K562 (cell line): Measurements from ENCODE around the gene NF1. TPM values are rescaled to one million over a fixed set of nuclear protein-coding genes. Genes with fewer than 3 reads are reported as not detected.
"Not testable (repeated sequence)": the region's sequence is repeated elsewhere in the genome, so short reads cannot be mapped to it uniquely, and the experiment has no call there.

Source experiments
- ATAC-seq: fragments of 200-7000 bp; cut with Tn5 transposase; 3 replicates; pipeline ENCODE4 v1.9.1; 2020; ENCODE audit warnings: moderate library complexity
- BruUV-seq: library from RNA; stranded (reverse); fragments of 400-500 nt; replicated peaks from 2 replicates; lab custom pipeline; 2021; lab: Mats Ljungman, UMichigan
- CTCF ChIA-PET: fragments of 300-600 bp; formaldehyde crosslinking; extraction: SDS; loops from one replicate; lab custom pipeline; 2021; ENCODE audit warnings: low intra/inter-chr PET ratio; lab: Yijun Ruan, JAX
- POLR2A ChIA-PET: fragments of 300-600, 350-650 bp; sonication (Branson Sonifier 250); formaldehyde crosslinking; extraction: SDS; loops from one replicate; lab custom pipeline; 2021; ENCODE audit warnings: antibody characterized with exemption, inconsistent platforms; lab: Yijun Ruan, JAX
- DNase-seq, 4 experiments: peaks; one replicate each; pipeline versions ENCODE4 v3.0.0 to v3.0.0-alpha.2; 2011 to 2018; ENCODE audit warnings: low spot score in 3 of 4, mixed read lengths in 3 of 4; ENCODE audit errors: extremely low read depth in 1 of 4
- FAIRE-seq: peaks from 2 replicates; lab custom pipeline; 2011; peaks lifted over from hg19 to GRCh38; lab: Jason Lieb, UNC
- H2AFZ ChIP-seq: 2 replicates; pipeline ENCODE4 v1.6.0; 2011; ENCODE audit warnings: low read depth, low read length, control low read depth, inconsistent platforms
- H3K27ac ChIP-seq: fragments of 200-600 bp; 3 replicates; pipeline ENCODE4 v1.8.0; 2011; ENCODE audit warnings: low read depth, mild to moderate bottlenecking, control low read depth, inconsistent platforms, low read length, moderate library complexity, mixed read lengths; ENCODE audit errors: extremely low read depth
- H3K27me3 ChIP-seq, 2 experiments: fragments of 300-600 bp in 1 of 2; 2 replicates in 1 of 2; 3 replicates in 1 of 2; pipeline versions ENCODE4 v1.6.0 to v1.8.0; 2011; ENCODE audit warnings: inconsistent platforms in 2 of 2, low read length in 2 of 2, mild to moderate bottlenecking in 1 of 2, mixed read lengths in 1 of 2, moderate library complexity in 1 of 2; ENCODE audit not compliant: control insufficient read depth in 2 of 2, insufficient read depth in 2 of 2
- H3K36me3 ChIP-seq: fragments of 300-600 bp; 3 replicates; pipeline ENCODE4 v1.8.0; 2011; ENCODE audit warnings: mild to moderate bottlenecking, low read length, inconsistent platforms; ENCODE audit not compliant: control insufficient read depth, insufficient read depth
- H3K4me1 ChIP-seq, 2 experiments: fragments of 200-600 bp in 1 of 2; replicated peaks in 1 of 2; 2 replicates in 1 of 2; 3 replicates in 1 of 2; pipeline versions ENCODE4 v1.5.1 to v1.8.0; 2011; ENCODE audit warnings: inconsistent platforms in 2 of 2, low read length in 2 of 2, mild to moderate bottlenecking in 1 of 2, mixed read lengths in 1 of 2, moderate library complexity in 1 of 2; ENCODE audit not compliant: control insufficient read depth in 2 of 2, insufficient read depth in 2 of 2
- H3K4me2 ChIP-seq: 2 replicates; pipeline ENCODE4 v1.6.1; 2011; ENCODE audit warnings: low read length, control low read depth, inconsistent platforms, mixed read lengths; ENCODE audit not compliant: insufficient read depth
- H3K4me3 ChIP-seq: fragments of 200-600 bp; sonication (generic), shearing (Covaris generic); 2 replicates; pipeline ENCODE4 v1.5.1; 2016; ENCODE audit warnings: control low read depth, inconsistent platforms
- H3K79me2 ChIP-seq: fragments of 200-600 bp; 3 replicates; pipeline ENCODE4 v1.8.0; 2011; ENCODE audit warnings: low read length, inconsistent platforms; ENCODE audit not compliant: control insufficient read depth, insufficient read depth
- H3K9ac ChIP-seq, 2 experiments: 2 replicates each; pipeline versions ENCODE4 v1.6.0 to v1.6.1; 2011; ENCODE audit warnings: low read depth in 2 of 2, low read length in 2 of 2, control low read depth in 1 of 2, inconsistent platforms in 1 of 2, mild to moderate bottlenecking in 1 of 2, mixed read lengths in 1 of 2; ENCODE audit not compliant: insufficient read depth in 1 of 2
- H3K9me1 ChIP-seq: one replicate; pipeline ENCODE4 v1.6.0; 2011; ENCODE audit warnings: inconsistent platforms, mild to moderate bottlenecking, low read length, moderate library complexity; ENCODE audit not compliant: control insufficient read depth, insufficient read depth
- H3K9me3 ChIP-seq: replicated peaks from 2 replicates; pipeline ENCODE4 v1.5.1; 2011; ENCODE audit warnings: low read depth, low read length, inconsistent platforms; ENCODE audit not compliant: control insufficient read depth, insufficient read depth
- H4K20me1 ChIP-seq: replicated peaks from 2 replicates; pipeline ENCODE4 v1.6.1; 2011; ENCODE audit warnings: low read length, inconsistent platforms, mixed read lengths; ENCODE audit not compliant: control insufficient read depth, insufficient read depth
- CGGBP1 ChIP-seq: fragments of 250-450 bp; sonication (Bioruptor Pico); IDR thresholded peaks from 2 replicates; pipeline ENCODE4 v1.9.0; 2021; ENCODE audit warnings: mild to moderate bottlenecking
- ETS2 ChIP-seq: IDR thresholded peaks from 2 replicates; pipeline ENCODE4 v1.6.1; 2016; ENCODE audit warnings: borderline replicate concordance, missing genetic modification characterization, mild to moderate bottlenecking, moderate library complexity, missing compliant biosample characterization; ENCODE audit not compliant: poor library complexity, severe bottlenecking
- HLTF ChIP-seq: fragments of 450-650 bp; IDR thresholded peaks from 2 replicates; pipeline ENCODE4 v1.6.1; 2016
- RAD21 ChIP-seq, 2 experiments: fragments of 250-450 bp in 1 of 2; fragments of 450-650 bp in 1 of 2; sonication (Bioruptor Pico) in 1 of 2; formaldehyde crosslinking in 1 of 2; IDR thresholded peaks in 1 of 2; conservative IDR thresholded peaks in 1 of 2; 2 replicates each; pipeline versions ENCODE4 v1.4.0 to v1.8.0; 2020 to 2022; ENCODE audit warnings: mild to moderate bottlenecking in 2 of 2, moderate library complexity in 1 of 2
- RERE ChIP-seq: sonication (generic); formaldehyde crosslinking; IDR thresholded peaks from 2 replicates; pipeline ENCODE4 v1.8.0; 2023; ENCODE audit warnings: missing genetic modification reagents, mild to moderate bottlenecking, borderline replicate concordance
- ZNF3 ChIP-seq: fragments of 250-450 bp; sonication (Bioruptor Pico); IDR thresholded peaks from 2 replicates; pipeline ENCODE4 v1.5.0; 2021; ENCODE audit warnings: mild to moderate bottlenecking, moderate library complexity
- ZNF695 ChIP-seq: fragments of 450-650 bp; formaldehyde crosslinking; IDR thresholded peaks from 2 replicates; pipeline ENCODE4 v1.4.0; 2020; ENCODE audit warnings: mild to moderate bottlenecking, moderate library complexity
- WGBS: fragments of 100-300 bp; shearing (Covaris generic); methylation state at CpG from one replicate; pipeline ENCODE4 v1.1.6; 2016; ENCODE audit warnings: low coverage, mixed read lengths; ENCODE audit not compliant: insufficient coverage; ENCODE audit errors: missing lambda C conversion rate; 5-methylcytosine and 5-hydroxymethylcytosine counted together
- in situ Hi-C: fragments of 300-500 bp; cut with MboI; formaldehyde crosslinking; loops from 4 replicates; pipeline ENCODE4 v1.15.0; 2018; ENCODE audit warnings: inconsistent platforms, mixed read lengths
- intact Hi-C: fragments of 100-400 bp; cut with micrococcal nuclease; formaldehyde crosslinking; loops from 2 replicates; pipeline ENCODE4 v1.14.2; 2022
- polyA plus RNA-seq, 8 experiments: library from polyadenylated mRNA; depleted of rRNA in 4 of 8; stranded (reverse) in 5 of 8; unstranded in 3 of 8; fragments of >200 nt; fragmentation: Nextera tagmentation in 2 of 8; fragmentation: Illumina TruSeq in 1 of 8; extraction: Ambion mirVana in 2 of 8; extraction: Trizol in 1 of 8; gene quantifications; 2 replicates each; pipeline versions ENCODE4 v1.2.1 to v1.2.3, GENCODE V29; 2011 to 2014; ENCODE audit warnings: inconsistent platforms in 1 of 8, missing spikeins in 1 of 8
- total RNA-seq, 7 experiments: library from RNA; depleted of rRNA in 6 of 7; stranded (reverse); fragments of >200 nt in 6 of 7; fragmentation: Illumina TruSeq in 2 of 7; extraction: Trizol in 2 of 7; gene quantifications; 2 replicates each; pipeline versions ENCODE4 v1.2.1 to v1.2.3, GENCODE V29; 2011 to 2021; ENCODE audit warnings: low replicate concordance in 1 of 7

Gene NF1
- total and polyA plus RNA-seq, 9 of the 15 experiments (the other 6 are each of a cell fraction or from before 2014, with no cell fraction given) = 3.4 to 41.9 (median 24.3) TPM

- TF ChIP-seq RERE (CRISPR knock-in tag) (no peak), ZNF695 (no peak), RAD21 (CRISPR knock-in tag; conservative IDR thresholded peaks at IDR 0.05 in 1 of 2, IDR thresholded peaks at IDR 0.05 in 1 of 2) (no peak), ZNF3 (CRISPR knock-in tag) (no peak), ETS2 (tag) (no peak), HLTF (no peak), CGGBP1 (no peak)
Measured at GRCh38 chr17:31175237-31175636, 80.5 kb downstream of the NF1 start (continued).

- intact Hi-C loops, H3K4me3 ChIP-seq, H3K79me2 ChIP-seq, DNase-seq, ATAC-seq, BruUV-seq, H3K4me1 ChIP-seq, H3K27me3 ChIP-seq, H3K27ac ChIP-seq, H3K9me3 ChIP-seq, H4K20me1 ChIP-seq, H3K4me2 ChIP-seq, in situ Hi-C loops, CTCF ChIA-PET, H2AFZ ChIP-seq, H3K36me3 ChIP-seq, FAIRE-seq, POLR2A ChIA-PET, H3K9me1 ChIP-seq, H3K9ac ChIP-seq: not testable (repeated sequence)
- WGBS = 92% methylated on average over 3 of the region's 3 CpGs
Measured at GRCh38 chr17:31176143-31176542, 81.4 kb downstream of the NF1 start.

- H3K27me3 ChIP-seq, H4K20me1 ChIP-seq, BruUV-seq, intact Hi-C loops, H3K9me3 ChIP-seq, DNase-seq, FAIRE-seq, H3K27ac ChIP-seq, H3K9ac ChIP-seq, in situ Hi-C loops, POLR2A ChIA-PET, H3K9me1 ChIP-seq, H3K4me1 ChIP-seq, H2AFZ ChIP-seq, H3K4me3 ChIP-seq, H3K4me2 ChIP-seq, ATAC-seq, CTCF ChIA-PET, H3K79me2 ChIP-seq: not testable (repeated sequence)
- H3K36me3 ChIP-seq = peaks cover 18% of the 10 kb centered on the region
- WGBS = 86% methylated on average over 1 of the region's 2 CpGs
Measured at GRCh38 chr17:31178951-31179350, 84.2 kb downstream of the NF1 start.
